ENCODE measurements around the gene STMND1. TPM values are rescaled to one million over a fixed set of nuclear protein-coding genes. Genes with fewer than 3 reads are reported as not detected.

Gene STMND1
- polyA plus RNA-seq, 3 donors: 0.19 to 0.49 (median 0.36) TPM

GRCh38 chr6:17097982-17098381, 3.9 kb upstream of the STMND1 start:
- DNase-seq: no peak

GRCh38 chr6:17098538-17098937, 3.3 kb upstream of the STMND1 start:
- DNase-seq: no peak

- no peak for DNase-seq
These were observed 2.3 kb upstream of the STMND1 start for GRCh38 chr6:17099401-17100059.

- DNase-seq: no peak
These were observed 1.0 kb upstream of the STMND1 start for GRCh38 chr6:17100806-17101205.

GRCh38 chr6:17102258-17102870, 514 bp downstream of the STMND1 start:
- DNase-seq: no peak

- DNase-seq: no peak
These were observed 1.9 kb downstream of the STMND1 start for GRCh38 chr6:17103715-17104114.

- DNase-seq: no peak
These were observed 6.0 kb downstream of the STMND1 start for GRCh38 chr6:17107863-17108262.

GRCh38 chr6:17115251-17116116, 13.6 kb downstream of the STMND1 start:
- DNase-seq: no peak

- DNase-seq: no peak
These were observed 14.2 kb downstream of the STMND1 start for GRCh38 chr6:17116117-17116440.

- DNase-seq: no peak
These were observed 18.2 kb downstream of the STMND1 start for GRCh38 chr6:17120019-17120418.

GRCh38 chr6:17125407-17125806, 23.6 kb downstream of the STMND1 start:
- DNase-seq: no peak

- no peak for DNase-seq
These were observed 28.9 kb downstream of the STMND1 start for GRCh38 chr6:17130786-17131185.

- no peak for DNase-seq
These were observed 31.1 kb downstream of the STMND1 start for GRCh38 chr6:17132967-17133366.

GRCh38 chr6:17138033-17138432, 36.2 kb downstream of the STMND1 start:
- DNase-seq: no peak

GRCh38 chr6:17144016-17144415, 42.2 kb downstream of the STMND1 start:
- DNase-seq: no peak

GRCh38 chr6:17149571-17149970, 47.7 kb downstream of the STMND1 start:
- DNase-seq: no peak

- DNase-seq: no peak
These were observed 48.2 kb downstream of the STMND1 start for GRCh38 chr6:17150096-17150495.

- no peak for DNase-seq
These were observed 50.0 kb downstream of the STMND1 start for GRCh38 chr6:17151888-17152287.

GRCh38 chr6:17152703-17153102, 50.9 kb downstream of the STMND1 start:
- DNase-seq: no peak

- peak; percentile 78 for DNase-seq
These were observed 54.5 kb downstream of the STMND1 start for GRCh38 chr6:17156112-17156921.

GRCh38 chr6:17156966-17157365, 55.1 kb downstream of the STMND1 start:
- no peak for DNase-seq

GRCh38 chr6:17157617-17158016, 55.8 kb downstream of the STMND1 start:
- DNase-seq: no peak
